CD4-positive, alpha-beta T cell (primary cell): ENCODE data around the gene COPG2. TPM values are rescaled to one million over a fixed set of nuclear protein-coding genes. Genes with fewer than 3 reads are reported as not detected.
"Not testable (repeated sequence)": the region's sequence is repeated elsewhere in the genome, so short reads cannot be mapped to it uniquely, and the experiment has no call there.

Experiments
- ATAC-seq: fragments of 200-7000 bp; cut with Tn5 transposase; one replicate; pipeline ENCODE4 v1.10.0; 2022; ENCODE audit warnings: mild to moderate bottlenecking; ENCODE audit not compliant: poor library complexity
- CTCF ChIA-PET: fragments of 350-600 bp; sonication (Branson Sonifier 250); formaldehyde crosslinking; loops from one replicate; lab custom pipeline; 2021; ENCODE audit warnings: antibody characterized with exemption, inconsistent platforms; lab: Charles Lee
- POLR2A ChIA-PET: fragments of 350-600 bp; sonication (Branson Sonifier 250); formaldehyde crosslinking; loops from one replicate; lab custom pipeline; 2021; ENCODE audit warnings: antibody characterized with exemption, inconsistent platforms; lab: Charles Lee
- DNase-seq, 14 experiments: peaks; one replicate each; pipeline ENCODE4 v3.0.0-alpha.2; 2013 to 2020; ENCODE audit warnings: mixed read lengths in 2 of 14
- H3K27ac ChIP-seq, 2 donors: one replicate each; pipeline versions ENCODE4 v1.5.1 to v1.7.0; 2013; ENCODE audit warnings: low read length in 2 of 2, low read depth in 1 of 2, mild to moderate bottlenecking in 1 of 2
- H3K27me3 ChIP-seq, 2 experiments: 1 replicate in 1 of 2; 2 replicates in 1 of 2; pipeline versions ENCODE4 v1.6.1 to v1.7.0; 2013; ENCODE audit warnings: low read length in 2 of 2, control low read depth in 1 of 2, mild to moderate bottlenecking in 1 of 2, moderate library complexity in 1 of 2; ENCODE audit not compliant: insufficient read depth in 2 of 2, control insufficient read depth in 1 of 2
- H3K36me3 ChIP-seq: one replicate; pipeline ENCODE4 v1.6.1; 2013; ENCODE audit warnings: low read length, control low read depth; ENCODE audit not compliant: insufficient read depth
- H3K4me1 ChIP-seq: one replicate; pipeline ENCODE4 v1.6.1; 2013; ENCODE audit warnings: low read length, control low read depth; ENCODE audit not compliant: insufficient read depth
- H3K4me3 ChIP-seq: one replicate; pipeline ENCODE4 v1.5.1; 2013; ENCODE audit warnings: mild to moderate bottlenecking, low read length, moderate library complexity
- H3K9me3 ChIP-seq, 2 experiments: 1 replicate in 1 of 2; 2 replicates in 1 of 2; pipeline versions ENCODE4 v1.6.1 to v1.7.0; 2013; ENCODE audit warnings: low read length in 2 of 2, mild to moderate bottlenecking in 2 of 2, control low read depth in 1 of 2, moderate library complexity in 1 of 2; ENCODE audit not compliant: control insufficient read depth in 1 of 2, insufficient read depth in 1 of 2
- H3K27ac Mint-ChIP-seq: one replicate; pipeline ENCODE4 v1.8.0; 2020; ENCODE audit warnings: mixed read lengths
- H3K27me3 Mint-ChIP-seq: one replicate; pipeline ENCODE4 v1.8.0; 2021; ENCODE audit warnings: mixed read lengths
- H3K36me3 Mint-ChIP-seq: one replicate; pipeline ENCODE4 v1.8.0; 2021; ENCODE audit warnings: low read depth, mixed read lengths
- H3K4me1 Mint-ChIP-seq: one replicate; pipeline ENCODE4 v1.8.0; 2021; ENCODE audit warnings: low read depth, mixed read lengths
- H3K4me3 Mint-ChIP-seq: one replicate; pipeline ENCODE4 v1.8.0; 2020; ENCODE audit warnings: mild to moderate bottlenecking, mixed read lengths
- H3K9me3 Mint-ChIP-seq: one replicate; pipeline ENCODE4 v1.8.0; 2020; ENCODE audit warnings: mixed read lengths
- CTCF ChIP-seq: fragments of 200-600 bp; IDR thresholded peaks from one replicate; pipeline ENCODE4 v1.8.0; 2022; ENCODE audit warnings: antibody characterized with exemption, mild to moderate bottlenecking
- intact Hi-C, 2 experiments: fragments of 100-400 bp; cut with DNase I in 1 of 2; cut with micrococcal nuclease in 1 of 2; formaldehyde crosslinking; loops; one replicate each; pipeline versions ENCODE4 v1.15.1 to v1.9.0; 2023 to 2025; cut with DNase I, micrococcal nuclease
- total RNA-seq, 174 experiments: library from RNA in 2 of 174; stranded (reverse) in 2 of 174; gene quantifications; one replicate each; pipeline ENCODE4 v1.2.3 and lab custom pipeline; 2021 to 2026

Gene COPG2
- total RNA-seq, 2 experiments from 2014 or later = 4.1 to 4.3 TPM

GRCh38 chr7:130595986-130596385 is 72.6 kb downstream of the COPG2 start:
- CTCF ChIA-PET = no interaction called here
- DNase-seq (no peak), ATAC-seq (no peak)
- H3K27ac ChIP-seq = no peak overlapping the region
- no peak for TF ChIP-seq CTCF
- Mint-ChIP-seq H3K4me3 (no peak overlapping the region), H3K36me3 (peaks cover 1% of the 10 kb centered on the region), H3K27me3 (no peaks in the 10 kb centered on the region), H3K9me3 (no peaks in the 10 kb centered on the region), H3K27ac (no peak overlapping the region), H3K4me1 (no peaks in the 10 kb centered on the region)
- intact Hi-C loops = no loop called here
- H3K4me1 ChIP-seq = no peaks in the 10 kb centered on the region
- H3K27me3 ChIP-seq = no peaks in the 10 kb centered on the region
- H3K9me3 ChIP-seq = no peaks in the 10 kb centered on the region
- POLR2A ChIA-PET = no interaction called here
- no peaks in the 10 kb centered on the region for H3K36me3 ChIP-seq
- H3K4me3 ChIP-seq = no peak overlapping the region

DNA sequence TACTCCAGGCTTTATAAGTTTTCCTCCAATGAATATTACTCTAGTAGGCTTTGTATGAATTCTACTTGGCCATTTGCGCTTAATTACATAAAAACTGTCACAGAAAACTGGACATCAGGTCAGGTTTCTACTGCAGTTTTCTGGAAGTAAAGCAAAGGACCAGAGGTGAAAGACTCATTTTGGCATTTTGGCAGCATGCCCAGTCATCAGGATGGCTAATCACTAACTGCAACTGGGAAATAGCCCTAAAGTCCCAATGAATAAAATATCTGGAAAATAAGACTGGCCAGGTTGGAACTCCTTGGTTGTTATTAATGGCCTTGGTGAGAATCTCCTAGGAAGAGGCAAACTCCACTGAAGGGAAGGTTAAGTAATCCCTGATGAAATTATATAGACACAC is 75.5 kb downstream of the COPG2 start:
- DNase-seq = no peak
- no peaks in the 10 kb centered on the region for H3K4me1 ChIP-seq
- no peak for TF ChIP-seq CTCF
- ChIA-PET POLR2A (no interaction called here), CTCF (no interaction called here)
- no peak overlapping the region for H3K4me3 ChIP-seq
- intact Hi-C loops = no loop called here
- H3K36me3 ChIP-seq = no peaks in the 10 kb centered on the region
- H3K9me3 Mint-ChIP-seq = no peaks in the 10 kb centered on the region
- no peak overlapping the region for H3K27ac ChIP-seq
- no peaks in the 10 kb centered on the region for H3K27me3 Mint-ChIP-seq
- no peaks in the 10 kb centered on the region for H3K4me1 Mint-ChIP-seq
- H3K27me3 ChIP-seq = no peaks in the 10 kb centered on the region
- no peak overlapping the region for H3K4me3 Mint-ChIP-seq
- H3K9me3 ChIP-seq = peaks cover 0 to 3% of the 10 kb centered on the region in 2 experiments
- H3K36me3 Mint-ChIP-seq = no peaks in the 10 kb centered on the region
- H3K27ac Mint-ChIP-seq = no peak overlapping the region
- no peak for ATAC-seq

DNA sequence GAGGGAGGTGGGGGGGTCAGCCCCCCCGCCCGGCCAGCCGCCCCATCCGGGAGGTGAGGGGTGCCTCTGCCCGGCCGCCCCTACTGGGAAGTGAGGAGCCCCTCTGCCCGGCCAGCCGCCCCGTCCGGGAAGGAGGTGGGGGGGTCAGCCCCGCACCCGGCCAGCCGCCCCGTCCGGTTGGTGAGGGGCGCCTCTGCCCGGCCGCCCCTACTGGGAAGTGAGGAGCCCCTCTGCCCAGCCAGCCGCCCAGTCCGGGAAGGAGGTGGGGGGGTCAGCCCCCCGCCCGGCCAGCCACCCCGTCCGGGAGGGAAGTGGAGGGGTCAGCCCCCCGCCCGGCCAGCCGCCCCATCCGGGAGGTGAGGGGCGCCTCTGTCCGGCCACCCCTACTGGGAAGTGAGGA is 77.1 kb downstream of the COPG2 start:
- DNase-seq, H3K9me3 ChIP-seq, CTCF ChIA-PET: not testable (repeated sequence)

GRCh38 chr7:130585932-130586331 is 82.6 kb downstream of the COPG2 start:
- H3K36me3 Mint-ChIP-seq = peaks cover 23% of the 10 kb centered on the region
- CTCF ChIA-PET, ATAC-seq, H3K4me3 Mint-ChIP-seq, POLR2A ChIA-PET, H3K27me3 Mint-ChIP-seq, H3K4me1 ChIP-seq, H3K36me3 ChIP-seq, H3K4me1 Mint-ChIP-seq, DNase-seq, H3K27me3 ChIP-seq, H3K27ac ChIP-seq, H3K4me3 ChIP-seq, intact Hi-C loops, H3K27ac Mint-ChIP-seq, H3K9me3 Mint-ChIP-seq: not testable (repeated sequence)
- H3K9me3 ChIP-seq = peaks cover 0 to 12% of the 10 kb centered on the region in 2 experiments

More for the DNA sequence above, 77.1 kb downstream of the COPG2 start:
- H3K4me3 Mint-ChIP-seq, H3K36me3 Mint-ChIP-seq, intact Hi-C loops, H3K27me3 ChIP-seq, ATAC-seq, H3K27ac ChIP-seq, H3K4me3 ChIP-seq, POLR2A ChIA-PET, H3K36me3 ChIP-seq, H3K4me1 ChIP-seq, H3K27ac Mint-ChIP-seq, H3K9me3 Mint-ChIP-seq, H3K27me3 Mint-ChIP-seq, H3K4me1 Mint-ChIP-seq: not testable (repeated sequence)

DNA sequence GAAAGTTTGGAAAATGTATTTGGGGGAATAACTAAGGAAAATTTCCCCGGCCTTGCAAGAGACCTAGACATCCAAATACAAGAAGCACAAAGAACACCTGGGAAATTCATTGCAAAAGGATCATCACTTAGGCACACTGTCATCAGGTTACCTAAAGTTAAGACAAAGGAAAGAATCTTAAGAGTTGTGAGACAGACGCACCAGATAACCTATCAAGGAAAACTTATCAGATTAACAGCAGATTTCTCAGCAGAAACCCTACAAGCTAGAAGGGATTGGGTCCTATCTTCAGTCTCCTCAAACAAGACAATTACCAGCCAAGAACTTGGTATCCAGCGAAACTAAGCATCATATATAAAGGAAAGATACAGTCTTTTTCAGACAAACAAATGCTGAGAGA is 93.4 kb downstream of the COPG2 start:
- DNase-seq, H3K27ac Mint-ChIP-seq, H3K9me3 ChIP-seq, intact Hi-C loops, H3K27me3 Mint-ChIP-seq, H3K27ac ChIP-seq, H3K4me1 Mint-ChIP-seq, ATAC-seq, H3K36me3 ChIP-seq, H3K4me1 ChIP-seq, CTCF ChIA-PET, H3K27me3 ChIP-seq, H3K4me3 ChIP-seq, H3K4me3 Mint-ChIP-seq: not testable (repeated sequence)
- POLR2A ChIA-PET = interaction anchor here (0.6 kb wide), 1 partner anchor 102 kb away, joined by 3 read pairs; no protein-coding TSS in a partner anchor
- Mint-ChIP-seq H3K9me3 (peaks cover 11% of the 10 kb centered on the region), H3K36me3 (peaks cover 26% of the 10 kb centered on the region)

DNA sequence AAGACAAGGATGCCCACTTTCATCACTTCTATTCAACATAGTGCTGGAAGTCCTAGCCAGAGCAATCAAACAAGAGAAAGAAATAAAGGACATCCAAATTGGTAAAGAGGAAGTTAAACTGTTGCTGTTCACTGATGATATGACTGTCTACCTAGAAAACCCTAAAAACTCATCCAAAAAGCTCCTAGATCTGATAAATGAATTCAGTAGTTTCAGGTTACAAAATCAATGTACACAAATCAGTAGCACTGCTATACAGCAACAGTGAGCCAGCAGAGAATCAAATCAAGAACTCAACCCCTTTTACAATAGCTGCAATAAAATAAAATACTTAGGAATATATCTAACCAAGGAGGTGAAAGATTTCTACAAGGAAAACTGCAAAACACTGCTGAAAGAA is 98.4 kb downstream of the COPG2 start:
- H3K4me3 Mint-ChIP-seq, ATAC-seq, H3K4me3 ChIP-seq, POLR2A ChIA-PET, H3K27ac Mint-ChIP-seq, intact Hi-C loops, H3K36me3 ChIP-seq, H3K27ac ChIP-seq, H3K4me1 ChIP-seq, H3K27me3 ChIP-seq, DNase-seq, H3K4me1 Mint-ChIP-seq, CTCF ChIA-PET, H3K27me3 Mint-ChIP-seq: not testable (repeated sequence)
- peaks cover 21% of the 10 kb centered on the region for H3K9me3 Mint-ChIP-seq
- peaks cover 58% of the 10 kb centered on the region for H3K36me3 Mint-ChIP-seq
- H3K9me3 ChIP-seq = peaks cover 7 to 11% of the 10 kb centered on the region in 2 experiments
